OCI-LY7 (cell line): Measurements from ENCODE around the gene MYLK. TPM values are rescaled to one million over a fixed set of nuclear protein-coding genes. Genes with fewer than 3 reads are reported as not detected.
A peak's percentile ranks its signal among the peaks of the same experiment; 100 is the strongest.

Source experiments
- BruUV-seq: library from RNA; stranded (reverse); fragments of 400-500 nt; replicated peaks from 2 replicates; lab custom pipeline; 2021; lab: Mats Ljungman, UMichigan
- CTCF ChIA-PET: fragments of 300-600 bp; sonication (Branson Sonifier 250); formaldehyde crosslinking; loops from one replicate; lab custom pipeline; 2022; ENCODE audit warnings: antibody characterized with exemption; ENCODE audit not compliant: unreplicated experiment; lab: Charles Lee
- POLR2A ChIA-PET: fragments of 300-600 bp; sonication (Branson Sonifier 250); formaldehyde crosslinking; loops from one replicate; lab custom pipeline; 2022; ENCODE audit warnings: antibody characterized with exemption; lab: Charles Lee
- DNase-seq: peaks from one replicate; pipeline ENCODE4 v3.0.0-alpha.2; 2015; ENCODE audit warnings: low spot score
- H2AFZ ChIP-seq: fragments of 200-600 bp; sonication (generic), shearing (Covaris generic); 2 replicates; pipeline ENCODE4 v1.6.1; 2014; ENCODE audit warnings: mild to moderate bottlenecking, antibody characterized with exemption, low read length, moderate library complexity
- H3K27ac ChIP-seq: fragments of 200-600 bp; sonication (generic); 2 replicates; pipeline ENCODE4 v1.5.1; 2014; ENCODE audit warnings: mixed run types, low read depth, mild to moderate bottlenecking, moderate library complexity, low read length, inconsistent platforms; ENCODE audit not compliant: poor library complexity, severe bottlenecking
- H3K36me3 ChIP-seq: fragments of 200-600 bp; sonication (generic); 2 replicates; pipeline ENCODE4 v1.6.1; 2014; ENCODE audit warnings: mild to moderate bottlenecking, antibody characterized with exemption, low read length, moderate library complexity, mixed read lengths; ENCODE audit not compliant: insufficient read depth
- H3K4me1 ChIP-seq: fragments of 200-600 bp; sonication (generic); 2 replicates; pipeline ENCODE4 v1.5.1; 2014; ENCODE audit warnings: mild to moderate bottlenecking, low read length; ENCODE audit not compliant: insufficient read depth, poor library complexity, severe bottlenecking
- H3K4me2 ChIP-seq: fragments of 200-600 bp; sonication (generic); 2 replicates; pipeline ENCODE4 v1.6.1; 2014; ENCODE audit warnings: mild to moderate bottlenecking, low read length
- H3K4me3 ChIP-seq: fragments of 200-600 bp; sonication (generic); 2 replicates; pipeline ENCODE4 v1.5.1; 2014; ENCODE audit warnings: mild to moderate bottlenecking, low read depth, low read length; ENCODE audit not compliant: poor library complexity, severe bottlenecking
- H3K79me2 ChIP-seq: fragments of 200-600 bp; sonication (generic); 2 replicates; pipeline ENCODE4 v1.6.1; 2016; ENCODE audit warnings: low read depth, mild to moderate bottlenecking, low read length, moderate library complexity, mixed read lengths; ENCODE audit not compliant: insufficient read depth
- H3K9me2 ChIP-seq: fragments of 200-600 bp; sonication (generic); 2 replicates; pipeline ENCODE4 v1.6.1; 2016; ENCODE audit warnings: mild to moderate bottlenecking, low read length, mixed read lengths; ENCODE audit not compliant: insufficient read depth
- H3K9me3 ChIP-seq: fragments of 200-600 bp; sonication (generic); 2 replicates; pipeline ENCODE4 v1.6.1; 2014; ENCODE audit warnings: mild to moderate bottlenecking, mixed run types, low read length, mixed read lengths
- H4K20me1 ChIP-seq: fragments of 200-600 bp; sonication (generic); 2 replicates; pipeline ENCODE4 v1.6.1; 2014; ENCODE audit warnings: mild to moderate bottlenecking, antibody characterized with exemption, low read length, moderate library complexity, mixed read lengths; ENCODE audit not compliant: insufficient read depth
- EZH2phosphoT487 ChIP-seq: fragments of 200-600 bp; sonication (generic); IDR thresholded peaks from 2 replicates; pipeline ENCODE4 v1.6.1; 2018; ENCODE audit warnings: low read depth, borderline replicate concordance, mild to moderate bottlenecking, mixed run types, antibody characterized with exemption, low read length, moderate library complexity, mixed read lengths
- intact Hi-C: fragments of 100-400 bp; cut with micrococcal nuclease; formaldehyde crosslinking; loops from one replicate; pipeline ENCODE4 v1.10.0; 2022; ENCODE audit not compliant: unreplicated experiment
- total RNA-seq, 2 experiments: library from RNA; depleted of rRNA in 1 of 2; stranded (reverse); fragments of >200 nt in 1 of 2; shearing (Covaris generic) in 1 of 2; gene quantifications; 2 replicates each; pipeline ENCODE4 v1.2.3, GENCODE V29; 2014 to 2022
- TF ChIP-seq, protein P1 (sequence below): fragments of 200-600 bp; sonication (generic); conservative IDR thresholded peaks from 2 replicates; pipeline ENCODE4 v1.5.1; 2014; ENCODE audit warnings: mild to moderate bottlenecking, antibody characterized with exemption, low read length, moderate library complexity, mixed read lengths

MYLK gene
- total RNA-seq, 2 experiments from 2014 or later: not detected

DNA sequence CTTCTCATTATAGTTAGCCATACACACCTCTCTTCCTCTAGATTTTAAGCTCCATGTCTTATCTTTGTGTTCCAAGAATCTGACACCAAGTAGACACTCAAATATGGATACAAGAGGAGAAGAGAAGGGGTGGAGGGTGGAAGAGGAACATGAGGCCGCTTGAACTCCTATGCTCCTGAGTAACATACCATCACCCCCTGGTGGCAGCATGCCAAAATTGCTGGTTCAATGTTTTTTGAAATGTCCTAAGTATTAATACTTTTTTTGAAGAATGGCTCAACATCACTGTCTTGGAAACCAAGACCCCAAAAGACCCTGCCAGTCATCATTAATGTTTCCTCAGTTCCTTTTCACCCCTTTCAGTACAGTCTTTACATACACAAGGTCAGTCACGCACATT is 227.4 kb downstream of the MYLK start:
- intact Hi-C loops: no loop called here

GRCh38 chr3:123656274-123656673 is 227.9 kb downstream of the MYLK start:
- Histone ChIP-seq H3K9me2 (no peaks in the 10 kb centered on the region), H3K4me2 (no peak overlapping the region), H3K4me3 (no peak overlapping the region), H3K79me2 (no peaks in the 10 kb centered on the region), H3K4me1 (no peaks in the 10 kb centered on the region), H3K36me3 (no peaks in the 10 kb centered on the region), H3K9me3 (no peaks in the 10 kb centered on the region), H4K20me1 (no peaks in the 10 kb centered on the region), H2AFZ (no peak overlapping the region), H3K27ac (no peak overlapping the region)
- no TSS peak for BruUV-seq
- ChIA-PET CTCF (no interaction called here), POLR2A (no interaction called here)
- intact Hi-C loops: no loop called here
- TF ChIP-seq, protein P1, sequence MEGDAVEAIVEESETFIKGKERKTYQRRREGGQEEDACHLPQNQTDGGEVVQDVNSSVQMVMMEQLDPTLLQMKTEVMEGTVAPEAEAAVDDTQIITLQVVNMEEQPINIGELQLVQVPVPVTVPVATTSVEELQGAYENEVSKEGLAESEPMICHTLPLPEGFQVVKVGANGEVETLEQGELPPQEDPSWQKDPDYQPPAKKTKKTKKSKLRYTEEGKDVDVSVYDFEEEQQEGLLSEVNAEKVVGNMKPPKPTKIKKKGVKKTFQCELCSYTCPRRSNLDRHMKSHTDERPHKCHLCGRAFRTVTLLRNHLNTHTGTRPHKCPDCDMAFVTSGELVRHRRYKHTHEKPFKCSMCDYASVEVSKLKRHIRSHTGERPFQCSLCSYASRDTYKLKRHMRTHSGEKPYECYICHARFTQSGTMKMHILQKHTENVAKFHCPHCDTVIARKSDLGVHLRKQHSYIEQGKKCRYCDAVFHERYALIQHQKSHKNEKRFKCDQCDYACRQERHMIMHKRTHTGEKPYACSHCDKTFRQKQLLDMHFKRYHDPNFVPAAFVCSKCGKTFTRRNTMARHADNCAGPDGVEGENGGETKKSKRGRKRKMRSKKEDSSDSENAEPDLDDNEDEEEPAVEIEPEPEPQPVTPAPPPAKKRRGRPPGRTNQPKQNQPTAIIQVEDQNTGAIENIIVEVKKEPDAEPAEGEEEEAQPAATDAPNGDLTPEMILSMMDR: no peak
- TF ChIP-seq EZH2phosphoT487: no peak
- DNase-seq: no peak

More for the DNA sequence above, 227.4 kb downstream of the MYLK start:
- no TSS peak for BruUV-seq
- TF ChIP-seq EZH2phosphoT487: no peak
- TF ChIP-seq, protein P1: peak; percentile 64
- H3K4me1 ChIP-seq: no peaks in the 10 kb centered on the region
- H3K79me2 ChIP-seq: no peaks in the 10 kb centered on the region
- peak; percentile 3 for DNase-seq
- H3K36me3 ChIP-seq: no peaks in the 10 kb centered on the region
- H3K9me3 ChIP-seq: no peaks in the 10 kb centered on the region
- H2AFZ ChIP-seq: no peak overlapping the region
- H3K4me2 ChIP-seq: no peak overlapping the region
- no peaks in the 10 kb centered on the region for H4K20me1 ChIP-seq
- H3K27ac ChIP-seq: no peak overlapping the region
- H3K9me2 ChIP-seq: no peaks in the 10 kb centered on the region
- POLR2A ChIA-PET: no interaction called here
- no peak overlapping the region for H3K4me3 ChIP-seq
- CTCF ChIA-PET: interaction anchor here (0.5 kb wide), 1 partner anchor 342 kb away, joined by 3 read pairs; no protein-coding TSS in a partner anchor

DNA sequence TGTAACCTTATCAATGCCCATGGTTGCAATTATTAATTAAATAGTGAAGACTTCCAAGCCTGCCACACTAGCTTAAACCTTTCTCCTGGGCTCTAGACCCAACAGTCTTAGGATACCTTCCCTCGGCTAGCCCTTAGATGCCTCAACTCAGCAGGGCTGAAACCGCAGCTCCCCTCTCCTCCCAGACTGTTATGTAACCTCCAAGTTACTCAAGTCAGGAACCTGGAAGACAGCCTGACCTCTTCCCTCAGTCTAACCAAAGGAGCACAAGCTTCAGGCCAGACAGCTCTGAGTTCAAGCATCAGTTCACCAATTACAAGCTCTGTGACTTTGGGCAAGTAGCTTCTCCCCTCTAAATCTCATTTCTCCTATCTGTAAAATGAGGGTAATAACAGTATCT is 228.7 kb downstream of the MYLK start:
- no peak for DNase-seq
- Histone ChIP-seq H2AFZ (no peak overlapping the region), H3K4me2 (no peak overlapping the region), H3K36me3 (no peaks in the 10 kb centered on the region), H3K27ac (no peak overlapping the region), H3K9me2 (no peaks in the 10 kb centered on the region), H3K4me3 (no peak overlapping the region), H3K79me2 (no peaks in the 10 kb centered on the region), H4K20me1 (no peaks in the 10 kb centered on the region), H3K9me3 (no peaks in the 10 kb centered on the region), H3K4me1 (no peaks in the 10 kb centered on the region)
- ChIA-PET POLR2A (no interaction called here), CTCF (no interaction called here)
- no TSS peak for BruUV-seq
- intact Hi-C loops: no loop called here
- TF ChIP-seq EZH2phosphoT487: no peak
- TF ChIP-seq, protein P1: no peak
